HCT116 (cell line): ENCODE measurements around the gene ELOF1. TPM values are rescaled to one million over a fixed set of nuclear protein-coding genes. Genes with fewer than 3 reads are reported as not detected.

Experiments
- ATAC-seq: fragments of 200-7000 bp; cut with Tn5 transposase; 2 replicates; pipeline ENCODE4 v1.9.1; 2020; ENCODE audit warnings: mild to moderate bottlenecking, moderate library complexity
- BruUV-seq: library from RNA; stranded (reverse); fragments of 400-500 nt; replicated peaks from 2 replicates; lab custom pipeline; 2021; lab: Mats Ljungman, UMichigan
- CTCF ChIA-PET: fragments of 300-600 bp; sonication (Branson Sonifier 250); formaldehyde crosslinking; loops from one replicate; lab custom pipeline; 2021; ENCODE audit warnings: antibody characterized with exemption; lab: Charles Lee
- POLR2A ChIA-PET: fragments of 300-600, 350-600 bp; sonication (Branson Sonifier 250); formaldehyde crosslinking; loops from one replicate; lab custom pipeline; 2021; ENCODE audit warnings: antibody characterized with exemption; lab: Charles Lee
- RAD21 ChIA-PET, 2 experiments: fragments of 300-600 bp; sonication (Branson Sonifier 250); formaldehyde crosslinking; loops; one replicate each; lab custom pipeline; 2023; ENCODE audit warnings: low total read pairs in 2 of 2; ENCODE audit not compliant: uncharacterized antibody in 2 of 2, unreplicated experiment in 2 of 2, low non-redundant PET in 1 of 2; lab: Charles Lee
- DNase-seq: peaks from one replicate; pipeline ENCODE4 v3.0.0-alpha.2; 2010; ENCODE audit warnings: low read depth, low spot score
- H2AFZ ChIP-seq: fragments of 200-600 bp; shearing (Covaris generic), sonication (generic); 2 replicates; pipeline ENCODE4 v1.6.1; 2017; ENCODE audit warnings: low read depth, mixed run types, mixed read lengths, antibody characterized with exemption, low read length; ENCODE audit not compliant: poor library complexity, severe bottlenecking
- H3K27ac ChIP-seq: 2 replicates; pipeline ENCODE4 v1.5.1; 2012; ENCODE audit warnings: low read depth, low read length
- H3K27me3 ChIP-seq: fragments of 200-600 bp; sonication (generic); 2 replicates; pipeline ENCODE4 v1.6.1; 2016; ENCODE audit warnings: mixed run types, low read length, mixed read lengths; ENCODE audit not compliant: insufficient read depth
- H3K36me3 ChIP-seq, 2 experiments: fragments of 200-500 bp in 1 of 2; fragments of 200-600 bp in 1 of 2; sonication (Bioruptor generic) in 1 of 2; sonication (generic) in 1 of 2; 2 replicates each; pipeline versions ENCODE4 v1.5.1 to v1.6.1; 2014 to 2016; ENCODE audit warnings: low read length in 2 of 2, inconsistent platforms in 1 of 2, mixed read lengths in 1 of 2, mixed run types in 1 of 2; ENCODE audit not compliant: insufficient read depth in 2 of 2, control insufficient read depth in 1 of 2
- H3K4me1 ChIP-seq, 2 experiments: fragments of 200-600 bp in 1 of 2; sonication (generic) in 1 of 2; 2 replicates each; pipeline versions ENCODE4 v1.5.1 to v1.6.1; 2012 to 2017; ENCODE audit warnings: low read length in 2 of 2, inconsistent platforms in 1 of 2, mild to moderate bottlenecking in 1 of 2, mixed read lengths in 1 of 2, mixed run types in 1 of 2, moderate library complexity in 1 of 2; ENCODE audit not compliant: insufficient read depth in 2 of 2, control insufficient read depth in 1 of 2
- H3K4me2 ChIP-seq: fragments of 200-600 bp; sonication (generic); 2 replicates; pipeline ENCODE4 v1.6.1; 2017; ENCODE audit warnings: mixed run types, low read length, mixed read lengths
- H3K4me3 ChIP-seq, 2 experiments: fragments of 200-600 bp in 1 of 2; sonication (generic) in 1 of 2; replicated peaks in 1 of 2; 2 replicates each; pipeline ENCODE4 v1.5.1; 2011 to 2016; ENCODE audit warnings: low read length in 2 of 2, control low read depth in 1 of 2, low read depth in 1 of 2, mild to moderate bottlenecking in 1 of 2, mixed read lengths in 1 of 2, mixed run types in 1 of 2
- H3K79me2 ChIP-seq: fragments of 200-600 bp; sonication (generic); 2 replicates; pipeline ENCODE4 v1.6.1; 2017; ENCODE audit warnings: mild to moderate bottlenecking, mixed run types, low read length, moderate library complexity, mixed read lengths; ENCODE audit not compliant: insufficient read depth
- H3K9ac ChIP-seq: fragments of 200-600 bp; sonication (generic); 2 replicates; pipeline ENCODE4 v1.6.1; 2016; ENCODE audit warnings: low read length, mixed read lengths
- H3K9me2 ChIP-seq: fragments of 200-600 bp; sonication (generic), shearing (Covaris generic); 2 replicates; pipeline ENCODE4 v1.6.1; 2017; ENCODE audit warnings: mixed run types, mild to moderate bottlenecking, moderate library complexity; ENCODE audit not compliant: insufficient read depth
- H3K9me3 ChIP-seq, 2 experiments: fragments of 200-500 bp in 1 of 2; fragments of 200-600 bp in 1 of 2; sonication (Bioruptor generic) in 1 of 2; sonication (generic) in 1 of 2; 2 replicates each; pipeline ENCODE4 v1.6.1; 2014 to 2017; ENCODE audit warnings: low read length in 2 of 2, mixed read lengths in 2 of 2, inconsistent platforms in 1 of 2, low read depth in 1 of 2, mild to moderate bottlenecking in 1 of 2, mixed run types in 1 of 2, moderate library complexity in 1 of 2; ENCODE audit not compliant: control insufficient read depth in 1 of 2, insufficient read depth in 1 of 2
- H4K20me1 ChIP-seq: fragments of 200-600 bp; sonication (generic), shearing (Covaris generic); 2 replicates; pipeline ENCODE4 v1.6.1; 2017; ENCODE audit warnings: mixed run types, mild to moderate bottlenecking, moderate library complexity; ENCODE audit not compliant: insufficient read depth
- CBX3 ChIP-seq: IDR thresholded peaks from 2 replicates; pipeline ENCODE4 v1.6.1; 2012; ENCODE audit warnings: low read depth
- CEBPB ChIP-seq: IDR thresholded peaks from 2 replicates; pipeline ENCODE4 v1.6.1; 2012; ENCODE audit warnings: low read depth
- EGR1 ChIP-seq: IDR thresholded peaks from 2 replicates; pipeline ENCODE4 v1.6.1; 2012; ENCODE audit warnings: low read depth
- ELF1 ChIP-seq: IDR thresholded peaks from 2 replicates; pipeline ENCODE4 v1.6.1; 2012; ENCODE audit warnings: low read depth, borderline replicate concordance
- EZH2 ChIP-seq: fragments of 200-600 bp; sonication (generic); IDR thresholded peaks from 2 replicates; pipeline ENCODE4 v1.6.1; 2017; ENCODE audit warnings: antibody characterized with exemption, mixed run types
- EZH2phosphoT487 ChIP-seq: fragments of 200-600 bp; IDR thresholded peaks from 2 replicates; pipeline ENCODE4 v1.6.1; 2018; ENCODE audit warnings: antibody characterized with exemption, borderline replicate concordance
- FOSL1 ChIP-seq: IDR thresholded peaks from 2 replicates; pipeline ENCODE4 v1.6.1; 2012; ENCODE audit warnings: low read depth
- JUND ChIP-seq: IDR thresholded peaks from 2 replicates; pipeline ENCODE4 v1.6.1; 2012
- POLR2A ChIP-seq: IDR thresholded peaks from 2 replicates; pipeline ENCODE4 v1.7.0; 2011; ENCODE audit warnings: borderline replicate concordance; ENCODE audit not compliant: insufficient read depth, insufficient read length; ENCODE audit errors: extremely low read depth
- POLR2AphosphoS5 ChIP-seq: IDR thresholded peaks from 2 replicates; pipeline ENCODE4 v1.6.1; 2011; ENCODE audit warnings: mild to moderate bottlenecking, low read depth, low read length, moderate library complexity
- SRF ChIP-seq: IDR thresholded peaks from 2 replicates; pipeline ENCODE4 v1.6.1; 2012; ENCODE audit warnings: low read depth
- YY1 ChIP-seq: IDR thresholded peaks from 2 replicates; pipeline ENCODE4 v1.6.1; 2011; ENCODE audit warnings: low read length, low read depth, moderate library complexity, mild to moderate bottlenecking; ENCODE audit not compliant: insufficient replicate concordance; ENCODE audit errors: extremely low read depth
- ZFX ChIP-seq: fragments of 450-650 bp; IDR thresholded peaks from 2 replicates; pipeline ENCODE4 v1.6.1; 2017
- ZNF274 ChIP-seq: fragments of 200-500 bp; sonication (Bioruptor generic); IDR thresholded peaks from 2 replicates; pipeline ENCODE4 v1.6.1; 2014; ENCODE audit warnings: mild to moderate bottlenecking, low read depth, low read length, inconsistent platforms
- intact Hi-C: fragments of 100-400 bp; cut with micrococcal nuclease; formaldehyde crosslinking; loops from 2 replicates; pipeline ENCODE4 v1.10.0; 2022
- total RNA-seq: library from RNA; stranded (reverse); gene quantifications from one replicate; pipeline ENCODE4 v1.2.1, GENCODE V29; 2021; ENCODE audit not compliant: unreplicated experiment
- TF ChIP-seq, protein P1 (sequence below): IDR thresholded peaks from 2 replicates; pipeline ENCODE4 v1.6.1; 2012; ENCODE audit warnings: low read depth
- TF ChIP-seq, protein P2 (sequence below): IDR thresholded peaks from 2 replicates; pipeline ENCODE4 v1.6.1; 2012
- TF ChIP-seq, protein P3 (sequence below), 3 experiments: fragments of 200-600 bp in 1 of 3; sonication (generic) in 1 of 3; IDR thresholded peaks in 2 of 3; conservative IDR thresholded peaks in 1 of 3; 2 replicates each; pipeline ENCODE4 v1.5.1; 2012 to 2017; ENCODE audit warnings: low read depth in 2 of 3, low read length in 2 of 3, antibody characterized with exemption in 1 of 3, borderline replicate concordance in 1 of 3, control low read depth in 1 of 3, mild to moderate bottlenecking in 1 of 3, mixed read lengths in 1 of 3, mixed run types in 1 of 3, moderate library complexity in 1 of 3; ENCODE audit not compliant: insufficient read depth in 1 of 3
- TF ChIP-seq, protein P4 (sequence below): IDR thresholded peaks from 2 replicates; pipeline ENCODE4 v1.6.1; 2011; ENCODE audit warnings: mild to moderate bottlenecking, low read length, moderate library complexity; ENCODE audit not compliant: insufficient replicate concordance; ENCODE audit errors: extremely low read depth
- TF ChIP-seq, protein P5 (sequence below): IDR thresholded peaks from 2 replicates; pipeline ENCODE4 v1.6.1; 2012

The ELOF1 gene
- total RNA-seq, 1 experiment from 2014 or later = 74.5 TPM

DNA sequence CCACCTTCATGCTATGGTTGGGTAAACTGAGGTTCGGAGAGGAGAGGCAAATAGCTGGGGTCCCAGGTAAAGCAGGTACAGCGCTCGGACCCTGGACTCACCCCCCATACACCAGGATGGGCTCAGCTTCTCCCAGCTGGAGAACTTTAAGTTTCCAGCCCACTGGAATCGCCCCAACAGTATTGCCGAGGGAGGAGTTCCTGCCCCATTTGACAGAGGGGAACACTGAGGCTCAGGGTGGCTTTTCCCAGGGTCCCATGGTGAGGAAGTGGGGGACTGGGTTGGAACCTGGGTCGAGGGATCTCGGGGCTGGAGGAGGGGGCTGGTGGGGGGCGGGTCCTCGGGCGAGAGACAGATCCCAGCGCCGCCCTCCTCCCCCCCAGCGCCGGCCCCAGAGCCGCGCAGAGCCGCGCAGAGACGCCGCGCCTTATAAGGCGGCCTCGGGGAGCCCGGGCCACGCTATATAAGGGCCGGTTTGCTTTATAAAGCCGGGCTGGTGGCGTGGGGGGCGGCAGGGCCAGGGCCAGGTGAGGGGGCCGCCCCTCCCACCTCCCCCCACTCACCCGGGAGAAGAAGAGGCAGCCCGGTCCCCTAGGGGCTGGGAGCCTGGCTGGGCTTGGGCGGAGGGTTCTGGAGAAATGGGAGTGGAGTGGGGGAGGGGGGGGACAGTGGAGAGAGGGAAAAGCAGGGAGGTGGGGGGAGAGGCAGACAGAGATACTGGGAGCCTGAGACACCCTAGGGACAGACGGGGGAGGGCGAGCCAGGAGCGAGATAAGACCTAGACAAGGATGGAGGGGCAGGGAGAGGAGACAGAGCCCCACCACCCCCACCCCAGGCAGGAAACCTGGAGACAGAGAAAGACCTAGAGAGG is 19.3 kb downstream of the ELOF1 start:
- no peak overlapping the region for H3K9ac ChIP-seq
- intact Hi-C loops = no loop called here
- DNase-seq (no peak), ATAC-seq (no peak)
- no TSS peak for BruUV-seq
- ChIA-PET POLR2A (no interaction called here), RAD21 (no interaction called here), CTCF (no interaction called here)
- H3K4me3 ChIP-seq = no peak overlapping the region
- H3K9me3 ChIP-seq = no peaks in the 10 kb centered on the region
- H3K27me3 ChIP-seq = no peaks in the 10 kb centered on the region
- peaks cover 7 to 19% of the 10 kb centered on the region in 2 experiments for H3K4me1 ChIP-seq
- no peaks in the 10 kb centered on the region for H4K20me1 ChIP-seq
- no peaks in the 10 kb centered on the region for H3K79me2 ChIP-seq
- no peak overlapping the region for H3K27ac ChIP-seq
- no peak overlapping the region for H2AFZ ChIP-seq
- TF ChIP-seq EGR1 (no peak), EZH2phosphoT487 (no peak), JUND (no peak), ZFX (no peak), CBX3 (no peak), FOSL1 (no peak), SRF (no peak), CEBPB (no peak), ELF1 (no peak), EZH2 (no peak), YY1 (no peak), POLR2A (no peak), ZNF274 (no peak), POLR2AphosphoS5 (no peak)
- TF ChIP-seq, protein P1, sequence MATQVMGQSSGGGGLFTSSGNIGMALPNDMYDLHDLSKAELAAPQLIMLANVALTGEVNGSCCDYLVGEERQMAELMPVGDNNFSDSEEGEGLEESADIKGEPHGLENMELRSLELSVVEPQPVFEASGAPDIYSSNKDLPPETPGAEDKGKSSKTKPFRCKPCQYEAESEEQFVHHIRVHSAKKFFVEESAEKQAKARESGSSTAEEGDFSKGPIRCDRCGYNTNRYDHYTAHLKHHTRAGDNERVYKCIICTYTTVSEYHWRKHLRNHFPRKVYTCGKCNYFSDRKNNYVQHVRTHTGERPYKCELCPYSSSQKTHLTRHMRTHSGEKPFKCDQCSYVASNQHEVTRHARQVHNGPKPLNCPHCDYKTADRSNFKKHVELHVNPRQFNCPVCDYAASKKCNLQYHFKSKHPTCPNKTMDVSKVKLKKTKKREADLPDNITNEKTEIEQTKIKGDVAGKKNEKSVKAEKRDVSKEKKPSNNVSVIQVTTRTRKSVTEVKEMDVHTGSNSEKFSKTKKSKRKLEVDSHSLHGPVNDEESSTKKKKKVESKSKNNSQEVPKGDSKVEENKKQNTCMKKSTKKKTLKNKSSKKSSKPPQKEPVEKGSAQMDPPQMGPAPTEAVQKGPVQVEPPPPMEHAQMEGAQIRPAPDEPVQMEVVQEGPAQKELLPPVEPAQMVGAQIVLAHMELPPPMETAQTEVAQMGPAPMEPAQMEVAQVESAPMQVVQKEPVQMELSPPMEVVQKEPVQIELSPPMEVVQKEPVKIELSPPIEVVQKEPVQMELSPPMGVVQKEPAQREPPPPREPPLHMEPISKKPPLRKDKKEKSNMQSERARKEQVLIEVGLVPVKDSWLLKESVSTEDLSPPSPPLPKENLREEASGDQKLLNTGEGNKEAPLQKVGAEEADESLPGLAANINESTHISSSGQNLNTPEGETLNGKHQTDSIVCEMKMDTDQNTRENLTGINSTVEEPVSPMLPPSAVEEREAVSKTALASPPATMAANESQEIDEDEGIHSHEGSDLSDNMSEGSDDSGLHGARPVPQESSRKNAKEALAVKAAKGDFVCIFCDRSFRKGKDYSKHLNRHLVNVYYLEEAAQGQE = no peak
- TF ChIP-seq, protein P2, sequence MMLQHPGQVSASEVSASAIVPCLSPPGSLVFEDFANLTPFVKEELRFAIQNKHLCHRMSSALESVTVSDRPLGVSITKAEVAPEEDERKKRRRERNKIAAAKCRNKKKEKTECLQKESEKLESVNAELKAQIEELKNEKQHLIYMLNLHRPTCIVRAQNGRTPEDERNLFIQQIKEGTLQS = no peak
- TF ChIP-seq, protein P3, sequence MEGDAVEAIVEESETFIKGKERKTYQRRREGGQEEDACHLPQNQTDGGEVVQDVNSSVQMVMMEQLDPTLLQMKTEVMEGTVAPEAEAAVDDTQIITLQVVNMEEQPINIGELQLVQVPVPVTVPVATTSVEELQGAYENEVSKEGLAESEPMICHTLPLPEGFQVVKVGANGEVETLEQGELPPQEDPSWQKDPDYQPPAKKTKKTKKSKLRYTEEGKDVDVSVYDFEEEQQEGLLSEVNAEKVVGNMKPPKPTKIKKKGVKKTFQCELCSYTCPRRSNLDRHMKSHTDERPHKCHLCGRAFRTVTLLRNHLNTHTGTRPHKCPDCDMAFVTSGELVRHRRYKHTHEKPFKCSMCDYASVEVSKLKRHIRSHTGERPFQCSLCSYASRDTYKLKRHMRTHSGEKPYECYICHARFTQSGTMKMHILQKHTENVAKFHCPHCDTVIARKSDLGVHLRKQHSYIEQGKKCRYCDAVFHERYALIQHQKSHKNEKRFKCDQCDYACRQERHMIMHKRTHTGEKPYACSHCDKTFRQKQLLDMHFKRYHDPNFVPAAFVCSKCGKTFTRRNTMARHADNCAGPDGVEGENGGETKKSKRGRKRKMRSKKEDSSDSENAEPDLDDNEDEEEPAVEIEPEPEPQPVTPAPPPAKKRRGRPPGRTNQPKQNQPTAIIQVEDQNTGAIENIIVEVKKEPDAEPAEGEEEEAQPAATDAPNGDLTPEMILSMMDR (IDR thresholded peaks at IDR 0.05 in 2 of 3, conservative IDR thresholded peaks at IDR 0.05 in 1 of 3; ENCODE audit: borderline replicate concordance in 1 of 3, insufficient read depth in 1 of 3, low read depth in 2 of 3, low read length in 2 of 3) = no peak
- TF ChIP-seq, protein P4, sequence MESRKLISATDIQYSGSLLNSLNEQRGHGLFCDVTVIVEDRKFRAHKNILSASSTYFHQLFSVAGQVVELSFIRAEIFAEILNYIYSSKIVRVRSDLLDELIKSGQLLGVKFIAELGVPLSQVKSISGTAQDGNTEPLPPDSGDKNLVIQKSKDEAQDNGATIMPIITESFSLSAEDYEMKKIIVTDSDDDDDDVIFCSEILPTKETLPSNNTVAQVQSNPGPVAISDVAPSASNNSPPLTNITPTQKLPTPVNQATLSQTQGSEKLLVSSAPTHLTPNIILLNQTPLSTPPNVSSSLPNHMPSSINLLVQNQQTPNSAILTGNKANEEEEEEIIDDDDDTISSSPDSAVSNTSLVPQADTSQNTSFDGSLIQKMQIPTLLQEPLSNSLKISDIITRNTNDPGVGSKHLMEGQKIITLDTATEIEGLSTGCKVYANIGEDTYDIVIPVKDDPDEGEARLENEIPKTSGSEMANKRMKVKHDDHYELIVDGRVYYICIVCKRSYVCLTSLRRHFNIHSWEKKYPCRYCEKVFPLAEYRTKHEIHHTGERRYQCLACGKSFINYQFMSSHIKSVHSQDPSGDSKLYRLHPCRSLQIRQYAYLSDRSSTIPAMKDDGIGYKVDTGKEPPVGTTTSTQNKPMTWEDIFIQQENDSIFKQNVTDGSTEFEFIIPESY = no peak
- TF ChIP-seq, protein P5, sequence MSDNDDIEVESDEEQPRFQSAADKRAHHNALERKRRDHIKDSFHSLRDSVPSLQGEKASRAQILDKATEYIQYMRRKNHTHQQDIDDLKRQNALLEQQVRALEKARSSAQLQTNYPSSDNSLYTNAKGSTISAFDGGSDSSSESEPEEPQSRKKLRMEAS = no peak
- no peaks in the 10 kb centered on the region for H3K9me2 ChIP-seq
- H3K36me3 ChIP-seq = no peaks in the 10 kb centered on the region
- H3K4me2 ChIP-seq = no peak overlapping the region
